ENCODE results near the gene SEMA6A.

SEMA6A gene

GRCh38 chr5:116516021-116516420, 58.6 kb downstream of the SEMA6A start:
- DNase-seq (ENCODE audit: low read depth), result no peak
- H3K4me3 ChIP-seq (replicated peaks; ENCODE audit: low read depth, low read length), result no peak overlapping the region

GRCh38 chr5:116514421-116514970, 60.1 kb downstream of the SEMA6A start:
- no peak for DNase-seq (ENCODE audit: low read depth)
- TF ChIP-seq CTCF (IDR thresholded peaks at IDR 0.05; ENCODE audit: low read length, missing control alignments), result no peak
- H3K4me3 ChIP-seq (replicated peaks; ENCODE audit: low read depth, low read length), result no peak overlapping the region

More at GRCh38 chr5:116516021-116516420, 58.6 kb downstream of the SEMA6A start:
- no peak for TF ChIP-seq CTCF (IDR thresholded peaks at IDR 0.05; ENCODE audit: low read length, missing control alignments)

- DNase-seq (ENCODE audit: low read depth), result no peak
- TF ChIP-seq CTCF (IDR thresholded peaks at IDR 0.05; ENCODE audit: low read length, missing control alignments), result no peak
- H3K4me3 ChIP-seq (replicated peaks; ENCODE audit: low read depth, low read length), result no peak overlapping the region
Observed at GRCh38 chr5:116510517-116510916, 64.1 kb downstream of the SEMA6A start.

- DNase-seq (ENCODE audit: low read depth), result no peak
- no peak overlapping the region for H3K4me3 ChIP-seq (replicated peaks; ENCODE audit: low read depth, low read length)
- no peak for TF ChIP-seq CTCF (IDR thresholded peaks at IDR 0.05; ENCODE audit: low read length, missing control alignments)
Observed at GRCh38 chr5:116509483-116510244, 65.0 kb downstream of the SEMA6A start.

- no peak overlapping the region for H3K4me3 ChIP-seq (replicated peaks; ENCODE audit: low read depth, low read length)
- no peak for DNase-seq (ENCODE audit: low read depth)
- TF ChIP-seq CTCF (IDR thresholded peaks at IDR 0.05; ENCODE audit: low read length, missing control alignments), result no peak
Observed at GRCh38 chr5:116508835-116509234, 65.8 kb downstream of the SEMA6A start.

GRCh38 chr5:116507941-116508655, 66.5 kb downstream of the SEMA6A start:
- TF ChIP-seq CTCF (IDR thresholded peaks at IDR 0.05; ENCODE audit: low read length, missing control alignments), result no peak
- H3K4me3 ChIP-seq (replicated peaks; ENCODE audit: low read depth, low read length), result no peak overlapping the region
- no peak for DNase-seq (ENCODE audit: low read depth)
